T-helper 2 cell treated with Interferon-gamma antibody and Interleukin-4, amounts not matched to agents 5 μg/mL and 100 μg/mL, for 36 hours (primary cell): ENCODE results near the gene JADE3.
A peak's percentile ranks its signal among the peaks of the same experiment; 100 is the strongest.

Experiments
- DNase-seq: peaks from one replicate; pipeline ENCODE4 v3.0.0; 2021; ENCODE audit warnings: low spot score
- H3K27ac Mint-ChIP-seq: one replicate; pipeline ENCODE4 v1.8.0; 2021; ENCODE audit warnings: mild to moderate bottlenecking, mixed read lengths
- H3K27me3 Mint-ChIP-seq: one replicate; pipeline ENCODE4 v1.8.0; 2021; ENCODE audit warnings: low read depth, mixed read lengths
- H3K36me3 Mint-ChIP-seq: one replicate; pipeline ENCODE4 v1.8.0; 2021; ENCODE audit warnings: low read depth, mixed read lengths
- H3K4me1 Mint-ChIP-seq: one replicate; pipeline ENCODE4 v1.8.0; 2021; ENCODE audit warnings: low read depth, mixed read lengths
- H3K4me3 Mint-ChIP-seq: one replicate; pipeline ENCODE4 v1.8.0; 2022; ENCODE audit warnings: mild to moderate bottlenecking, moderate library complexity, mixed read lengths
- H3K9me3 Mint-ChIP-seq: one replicate; pipeline ENCODE4 v1.8.0; 2021; ENCODE audit warnings: mixed read lengths

JADE3 gene

DNA sequence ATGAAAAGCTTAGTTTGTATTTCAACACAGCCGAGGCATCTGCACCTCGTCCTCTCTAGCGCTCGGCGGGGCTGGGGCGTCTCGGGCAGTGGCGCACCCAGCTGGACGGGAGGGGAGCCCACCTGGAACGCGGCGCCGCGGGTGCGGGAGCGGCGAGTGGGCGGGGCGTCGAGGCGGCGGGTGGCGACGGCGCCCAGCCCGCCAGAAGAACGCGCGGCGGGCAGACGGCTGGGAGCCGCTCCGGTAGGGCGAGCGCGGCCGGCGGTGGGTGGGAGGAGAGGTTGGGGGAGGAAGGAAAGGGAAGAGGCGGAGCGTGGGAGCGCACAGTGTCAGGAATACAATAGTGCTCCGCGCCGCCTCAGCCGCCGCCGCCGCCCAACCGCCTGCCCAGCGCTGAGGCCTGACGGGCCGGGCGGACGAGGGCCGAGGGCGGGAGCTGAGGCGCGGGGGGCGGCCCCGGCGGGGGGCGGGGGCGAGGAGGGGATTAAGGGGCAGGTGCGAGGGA is at the start of gene JADE3:
Gene JADE3 (plus strand): TSS at position 324 of the 505 bp plus-strand sequence. CDS start 72,474 bp downstream, outside the sequence.
- Mint-ChIP-seq H3K27ac (no peak within 1 kb of the TSS), H3K27me3 (peaks cover 63% of the 10 kb centered on the region), H3K9me3 (no peaks in the 10 kb centered on the region), H3K36me3 (no peaks in the 10 kb centered on the region), H3K4me3 (peak within 1 kb of the TSS; percentile 79), H3K4me1 (peaks cover 5% of the 10 kb centered on the region)
- peak; percentile 19 for DNase-seq

DNA sequence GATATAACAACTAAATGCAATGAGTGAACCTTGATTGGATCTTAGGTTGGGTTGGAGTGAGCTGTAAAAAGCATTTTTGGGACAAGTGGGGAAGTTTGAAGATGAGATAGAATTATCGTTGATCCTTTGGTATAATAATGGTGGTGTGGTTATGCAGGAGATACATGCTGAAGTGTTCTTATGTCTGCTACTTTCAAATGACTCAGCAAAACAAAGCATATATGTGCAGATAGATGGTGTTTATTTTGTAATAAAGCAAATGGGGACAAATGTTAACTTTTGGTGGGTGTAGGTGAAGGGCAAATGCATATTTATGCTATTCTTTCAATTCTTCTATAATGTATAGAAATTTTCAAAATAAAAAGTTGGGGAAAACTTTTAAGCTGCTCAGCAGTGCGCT is 49.1 kb upstream of the JADE3 start:
- no peak for DNase-seq
- H3K27ac Mint-ChIP-seq, result no peak overlapping the region
- no peaks in the 10 kb centered on the region for H3K27me3 Mint-ChIP-seq
- no peaks in the 10 kb centered on the region for H3K4me1 Mint-ChIP-seq
- peaks cover 27% of the 10 kb centered on the region for H3K36me3 Mint-ChIP-seq
- H3K9me3 Mint-ChIP-seq, result no peaks in the 10 kb centered on the region
- no peak overlapping the region for H3K4me3 Mint-ChIP-seq

DNA sequence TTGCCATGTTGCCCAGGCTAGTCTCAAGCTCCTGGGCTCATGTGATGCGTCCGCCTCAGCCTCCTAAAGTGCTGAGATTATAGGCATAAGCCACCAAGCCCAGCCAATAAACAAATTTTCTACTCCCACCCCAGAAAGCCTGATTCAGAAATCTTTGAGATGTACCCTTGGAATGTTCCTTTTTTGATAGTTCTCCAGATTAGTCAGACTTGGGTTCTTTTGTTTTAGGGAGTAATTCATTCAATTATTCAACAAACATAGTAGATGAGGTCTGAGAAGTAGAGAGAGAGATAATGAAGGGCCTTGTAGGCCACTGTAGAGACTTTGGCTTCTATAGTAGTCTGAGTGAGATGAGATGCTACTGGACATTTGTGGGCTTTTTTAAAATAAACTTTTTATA is 47.6 kb upstream of the JADE3 start:
- Mint-ChIP-seq H3K4me1 (no peaks in the 10 kb centered on the region), H3K27ac (no peak overlapping the region), H3K36me3 (peaks cover 25% of the 10 kb centered on the region), H3K27me3 (no peaks in the 10 kb centered on the region), H3K4me3 (no peak overlapping the region), H3K9me3 (no peaks in the 10 kb centered on the region)
- no peak for DNase-seq

DNA sequence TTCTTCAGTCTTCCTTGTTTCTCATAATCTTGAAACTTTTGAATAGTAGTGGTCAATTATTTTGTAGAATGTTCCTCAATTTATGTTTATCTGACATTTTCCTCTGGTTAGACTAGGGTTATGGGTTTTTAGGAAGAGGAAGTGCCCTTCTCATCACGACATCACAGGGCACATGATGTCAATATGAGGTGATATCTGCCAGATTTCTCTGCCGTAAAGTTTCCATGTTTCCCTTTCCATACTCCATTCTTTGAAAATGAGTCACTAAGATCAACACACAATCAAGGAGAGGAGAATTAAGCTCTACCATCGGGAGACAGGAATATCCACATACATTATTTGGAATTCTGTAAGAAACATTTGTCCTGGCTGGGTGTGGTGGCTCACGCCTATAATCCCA is 46.9 kb upstream of the JADE3 start:
- Mint-ChIP-seq H3K4me1 (no peaks in the 10 kb centered on the region), H3K36me3 (peaks cover 22% of the 10 kb centered on the region), H3K27ac (no peak overlapping the region), H3K27me3 (no peaks in the 10 kb centered on the region), H3K4me3 (no peak overlapping the region), H3K9me3 (no peaks in the 10 kb centered on the region)
- DNase-seq, result no peak

DNA sequence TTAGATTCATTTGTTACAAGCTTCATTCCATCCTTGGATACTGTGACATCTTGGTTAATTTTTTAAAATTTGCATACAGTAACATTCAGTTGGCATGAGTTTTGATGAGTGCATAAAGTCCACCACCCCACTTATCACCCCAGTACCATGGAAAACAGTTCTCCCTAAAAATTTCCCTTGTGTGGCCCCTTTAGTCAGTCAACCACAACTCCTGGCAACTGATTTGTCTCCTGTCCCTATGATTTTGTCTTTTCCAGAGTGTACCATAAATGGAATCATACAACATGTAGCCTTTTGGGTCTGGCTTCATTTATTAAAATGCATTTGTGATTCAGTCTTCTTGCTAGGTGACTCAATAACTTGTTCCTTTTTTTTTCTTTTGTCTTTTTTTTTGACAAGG is 45.5 kb upstream of the JADE3 start:
- Mint-ChIP-seq H3K4me3 (no peak overlapping the region), H3K27me3 (no peaks in the 10 kb centered on the region), H3K9me3 (no peaks in the 10 kb centered on the region), H3K4me1 (no peaks in the 10 kb centered on the region), H3K27ac (no peak overlapping the region), H3K36me3 (peaks cover 19% of the 10 kb centered on the region)
- no peak for DNase-seq

DNA sequence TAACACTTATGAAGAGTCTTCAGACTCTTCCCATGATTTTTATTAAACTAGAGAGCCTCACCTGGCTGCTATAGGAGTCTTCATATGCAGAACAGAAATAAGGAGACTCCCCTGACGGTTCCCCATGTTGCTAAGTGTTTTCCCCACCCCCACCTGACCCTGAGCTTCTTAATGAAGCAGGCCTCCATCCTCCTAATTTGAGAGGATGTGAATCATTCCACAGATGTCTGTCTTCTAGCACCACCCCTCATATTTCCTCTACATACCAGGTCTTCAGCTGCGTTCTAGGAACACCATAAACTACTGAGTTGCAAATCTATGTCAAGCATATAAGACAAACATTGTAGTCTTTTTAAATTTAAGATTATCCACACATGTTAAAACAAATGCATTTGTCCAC is 38.5 kb upstream of the JADE3 start:
- no peaks in the 10 kb centered on the region for H3K27me3 Mint-ChIP-seq
- peaks cover 4% of the 10 kb centered on the region for H3K4me1 Mint-ChIP-seq
- peaks cover 4% of the 10 kb centered on the region for H3K36me3 Mint-ChIP-seq
- no peaks in the 10 kb centered on the region for H3K9me3 Mint-ChIP-seq
- no peak for DNase-seq
- no peak overlapping the region for H3K27ac Mint-ChIP-seq
- no peak overlapping the region for H3K4me3 Mint-ChIP-seq

DNA sequence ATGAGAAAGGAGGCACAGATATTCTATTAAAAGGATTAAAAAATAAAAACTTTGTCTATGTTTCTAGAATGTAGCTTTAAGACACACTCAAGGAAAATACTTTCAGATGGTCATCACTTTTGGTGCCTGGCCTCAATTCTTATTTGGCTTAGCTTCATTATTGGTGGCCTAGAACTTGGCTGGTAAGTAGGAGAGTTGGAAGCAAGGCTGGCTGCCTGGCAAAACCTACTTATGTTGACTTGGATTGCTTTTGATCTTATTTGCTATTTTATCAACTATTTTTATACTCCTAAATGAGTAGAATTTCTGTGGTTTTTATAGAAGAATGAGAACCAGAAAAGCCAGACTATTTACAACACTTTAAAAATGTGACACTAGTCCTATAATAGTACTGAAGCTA is 35.3 kb upstream of the JADE3 start:
- Mint-ChIP-seq H3K4me3 (no peak overlapping the region), H3K36me3 (peaks cover 6% of the 10 kb centered on the region), H3K4me1 (peaks cover 4% of the 10 kb centered on the region), H3K27me3 (no peaks in the 10 kb centered on the region), H3K27ac (no peak overlapping the region), H3K9me3 (no peaks in the 10 kb centered on the region)
- no peak for DNase-seq

DNA sequence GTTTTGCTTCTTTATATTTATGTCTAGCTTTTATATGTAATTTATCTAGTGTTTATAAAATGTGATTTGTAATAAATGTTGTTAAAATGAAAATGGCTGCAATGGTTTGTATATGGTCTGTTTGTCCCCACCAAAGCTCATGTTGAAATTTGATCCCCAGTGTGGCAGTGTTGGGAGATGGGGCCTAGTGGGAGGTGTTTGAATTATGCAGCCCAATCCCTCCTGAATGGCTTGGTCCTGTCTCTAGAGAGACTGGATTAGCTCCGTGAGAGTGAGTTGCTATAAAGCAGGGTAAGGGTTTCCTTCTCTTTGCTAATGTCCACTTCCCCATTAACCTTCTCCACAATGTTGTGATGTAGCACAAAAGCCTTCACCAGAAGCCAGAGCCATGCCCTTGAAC is 30.0 kb upstream of the JADE3 start:
- Mint-ChIP-seq H3K4me3 (no peak overlapping the region), H3K4me1 (peaks cover 3% of the 10 kb centered on the region), H3K9me3 (no peaks in the 10 kb centered on the region), H3K27ac (no peak overlapping the region), H3K36me3 (peaks cover 6% of the 10 kb centered on the region), H3K27me3 (no peaks in the 10 kb centered on the region)
- DNase-seq, result no peak

DNA sequence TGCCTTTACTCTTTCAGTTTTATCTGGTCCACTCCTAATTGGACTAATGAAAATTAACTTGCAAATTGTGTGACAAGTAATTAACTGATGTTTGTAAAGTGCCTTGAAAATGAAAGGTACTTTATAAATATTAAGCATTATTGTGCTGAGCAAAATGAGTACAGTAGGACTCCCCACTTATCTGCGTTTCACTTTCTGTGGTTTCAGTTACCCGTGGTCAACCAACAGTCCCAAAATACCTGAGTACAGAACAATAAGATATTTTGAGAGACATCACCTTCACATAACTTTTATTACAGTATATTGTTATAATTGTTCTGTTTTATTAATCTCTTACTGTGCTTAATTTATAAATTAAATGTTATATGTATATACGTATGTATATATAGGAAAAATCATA is 27.4 kb upstream of the JADE3 start:
- no peaks in the 10 kb centered on the region for H3K9me3 Mint-ChIP-seq
- H3K4me1 Mint-ChIP-seq, result peaks cover 3% of the 10 kb centered on the region
- DNase-seq, result no peak
- H3K27me3 Mint-ChIP-seq, result no peaks in the 10 kb centered on the region
- H3K4me3 Mint-ChIP-seq, result no peak overlapping the region
- H3K27ac Mint-ChIP-seq, result no peak overlapping the region
- H3K36me3 Mint-ChIP-seq, result peaks cover 2% of the 10 kb centered on the region

DNA sequence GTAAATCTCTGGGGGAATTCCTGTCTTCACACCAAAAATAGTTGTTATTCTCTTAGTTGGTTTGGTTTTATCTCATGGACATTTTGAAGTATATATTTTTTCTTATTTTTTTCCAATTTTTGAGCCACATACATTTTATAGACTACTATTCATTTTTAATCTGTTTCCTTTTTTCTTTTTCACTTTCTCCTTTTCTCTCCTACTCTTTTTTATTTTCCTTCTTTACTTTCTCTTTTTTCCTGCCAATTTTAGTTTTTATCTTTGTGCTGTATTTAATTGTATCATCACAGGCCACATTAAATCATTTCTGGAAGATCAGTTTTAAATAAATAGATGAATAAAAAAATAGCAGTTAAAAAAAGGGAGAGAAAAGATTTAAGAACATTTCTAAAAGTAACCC is 14.0 kb upstream of the JADE3 start:
- Mint-ChIP-seq H3K9me3 (no peaks in the 10 kb centered on the region), H3K4me3 (no peak overlapping the region), H3K4me1 (no peaks in the 10 kb centered on the region), H3K27me3 (peaks cover 13% of the 10 kb centered on the region), H3K27ac (no peak overlapping the region), H3K36me3 (no peaks in the 10 kb centered on the region)
- no peak for DNase-seq

DNA sequence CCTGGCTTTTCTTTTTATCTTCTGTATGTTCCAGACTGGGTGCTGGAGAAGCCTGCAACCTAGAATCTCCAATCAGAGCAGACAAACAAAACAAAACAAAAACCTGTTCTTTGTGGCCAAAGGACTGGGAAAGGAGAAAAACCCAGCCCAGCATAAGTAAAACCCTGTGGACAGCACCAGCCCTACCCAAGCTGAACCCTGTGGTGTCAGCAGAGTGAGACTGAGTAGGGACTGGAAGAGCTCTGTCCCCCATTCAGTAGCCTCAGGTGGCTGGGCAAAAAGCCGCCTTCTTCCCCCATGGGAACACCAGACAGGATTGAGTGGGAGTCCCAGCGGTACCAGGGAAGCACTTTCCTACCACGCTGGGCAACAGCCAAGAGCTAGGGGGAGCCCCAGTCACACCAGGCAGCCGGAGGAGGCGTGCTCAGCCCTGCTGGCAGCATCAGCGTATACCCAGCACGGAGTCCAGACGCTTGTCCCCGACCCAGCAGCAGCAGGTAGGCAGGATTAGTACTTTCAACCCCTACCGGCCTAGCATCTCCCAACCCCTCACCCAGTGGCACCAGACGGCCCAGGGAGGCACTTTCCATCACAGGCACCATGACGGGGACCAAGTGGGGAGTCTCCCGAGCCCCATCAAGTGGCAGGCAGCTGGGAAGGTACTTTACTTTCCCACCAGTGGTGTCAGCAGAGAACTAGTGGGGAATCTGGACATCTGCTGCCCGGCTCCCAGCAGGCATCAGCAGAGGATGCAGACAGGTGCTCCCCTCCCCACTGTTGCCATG is 8.6 kb upstream of the JADE3 start:
- peak overlapping the region; percentile 62 for H3K4me3 Mint-ChIP-seq
- DNase-seq, result peak; percentile 42
- H3K36me3 Mint-ChIP-seq, result no peaks in the 10 kb centered on the region
- no peak overlapping the region for H3K27ac Mint-ChIP-seq
- peaks cover 24% of the 10 kb centered on the region for H3K27me3 Mint-ChIP-seq
- H3K4me1 Mint-ChIP-seq, result no peaks in the 10 kb centered on the region
- H3K9me3 Mint-ChIP-seq, result no peaks in the 10 kb centered on the region

DNA sequence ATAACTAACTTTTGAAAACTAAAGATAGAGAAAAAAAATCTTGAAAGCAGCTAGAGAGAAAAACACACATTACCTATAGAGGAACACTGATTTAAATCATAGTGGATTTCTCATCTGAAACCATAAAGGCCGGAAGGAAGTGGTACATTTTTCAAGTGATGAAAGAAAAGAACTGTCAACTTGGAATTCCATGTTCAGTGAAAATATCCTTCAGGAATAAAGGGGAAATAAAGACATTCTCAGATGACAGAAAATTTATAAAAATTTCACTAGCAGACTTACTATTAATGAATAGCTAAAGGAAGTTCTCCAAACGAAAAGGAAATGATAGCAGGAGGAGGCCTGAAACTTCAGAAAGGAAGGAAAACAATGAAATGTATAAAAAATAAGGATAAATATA is 7.6 kb upstream of the JADE3 start:
- H3K27ac Mint-ChIP-seq, result no peak overlapping the region
- no peaks in the 10 kb centered on the region for H3K36me3 Mint-ChIP-seq
- no peaks in the 10 kb centered on the region for H3K9me3 Mint-ChIP-seq
- H3K4me3 Mint-ChIP-seq, result no peak overlapping the region
- peaks cover 33% of the 10 kb centered on the region for H3K27me3 Mint-ChIP-seq
- DNase-seq, result no peak
- H3K4me1 Mint-ChIP-seq, result no peaks in the 10 kb centered on the region

DNA sequence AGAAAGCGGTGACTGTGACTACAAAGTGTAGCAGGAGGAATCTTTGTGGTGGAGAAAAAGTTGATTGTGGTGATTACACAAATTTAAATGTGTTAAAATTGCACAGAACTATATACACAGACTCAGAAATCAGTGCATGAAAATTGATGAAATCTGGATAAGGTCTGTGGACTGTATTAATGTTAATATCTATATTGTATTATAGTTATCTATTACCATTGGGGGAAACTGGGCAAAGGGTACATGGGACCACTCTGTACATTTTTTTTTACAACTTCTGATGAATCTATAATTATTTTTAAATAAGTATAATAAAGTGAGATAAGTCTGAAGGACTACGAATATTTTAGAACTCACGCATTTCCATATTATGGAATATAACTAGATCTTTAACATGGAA is 1.8 kb upstream of the JADE3 start:
- H3K9me3 Mint-ChIP-seq, result no peaks in the 10 kb centered on the region
- H3K27ac Mint-ChIP-seq, result no peak overlapping the region
- H3K27me3 Mint-ChIP-seq, result peaks cover 63% of the 10 kb centered on the region
- H3K36me3 Mint-ChIP-seq, result no peaks in the 10 kb centered on the region
- H3K4me1 Mint-ChIP-seq, result peaks cover 5% of the 10 kb centered on the region
- H3K4me3 Mint-ChIP-seq, result no peak overlapping the region
- no peak for DNase-seq

DNA sequence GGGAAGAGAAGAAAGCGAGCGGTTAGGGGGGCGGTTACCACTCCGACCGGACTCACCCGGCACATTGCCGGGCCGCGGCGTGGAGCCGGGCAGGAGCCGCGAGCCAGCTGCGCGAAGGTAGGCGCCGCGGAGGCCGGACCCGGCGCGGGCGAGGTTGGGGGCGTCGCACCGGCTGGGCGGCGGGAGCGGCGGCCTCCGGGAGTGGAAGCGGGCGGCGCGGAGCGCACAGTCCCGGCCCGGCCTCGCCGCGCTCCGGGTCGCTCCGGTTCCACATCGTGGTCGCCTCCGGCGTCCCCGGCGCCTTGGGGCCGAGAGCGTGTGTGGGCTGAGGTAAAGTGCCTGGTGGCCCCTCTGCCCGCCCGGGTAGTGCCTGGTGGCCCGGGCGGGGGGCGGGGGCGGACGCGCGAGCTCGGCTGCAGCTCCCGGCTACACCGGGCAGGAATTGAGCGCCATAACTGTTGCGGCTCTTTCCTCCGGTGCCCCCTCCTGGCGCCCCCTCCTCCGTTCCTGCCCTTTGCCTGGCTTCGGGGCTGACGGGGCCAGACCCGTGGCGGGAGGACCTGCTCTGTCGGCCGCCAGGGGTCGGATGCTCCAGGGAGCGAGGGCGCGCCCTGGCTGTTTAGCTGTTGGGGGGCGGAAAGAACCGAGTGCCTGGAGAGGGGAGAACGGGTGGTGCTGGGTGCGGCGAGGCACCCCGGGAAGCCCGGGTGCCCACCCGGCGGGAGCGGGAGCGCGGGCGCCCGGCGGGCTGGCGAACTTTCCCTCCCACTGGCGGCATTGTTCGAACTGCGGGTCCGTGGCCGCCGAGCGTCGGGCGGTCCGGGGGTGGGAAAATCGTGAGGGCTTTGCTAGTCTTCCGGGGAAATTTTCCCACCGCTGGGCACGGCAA is 626 bp downstream of the JADE3 start:
- H3K36me3 Mint-ChIP-seq, result no peaks in the 10 kb centered on the region
- peak overlapping the region; percentile 79 for H3K4me3 Mint-ChIP-seq
- peaks cover 59% of the 10 kb centered on the region for H3K27me3 Mint-ChIP-seq
- no peak overlapping the region for H3K27ac Mint-ChIP-seq
- H3K9me3 Mint-ChIP-seq, result no peaks in the 10 kb centered on the region
- DNase-seq, result peak; percentile 11
- H3K4me1 Mint-ChIP-seq, result peaks cover 5% of the 10 kb centered on the region
